Fibroblast of lung (primary cell): ENCODE data around the gene ZZZ3.

Source experiments
- EZH2 ChIP-seq: IDR thresholded peaks from 2 replicates; pipeline ENCODE4 v1.5.1; 2012; ENCODE audit warnings: low read length, control low read depth, mild to moderate bottlenecking; ENCODE audit errors: missing control alignments
- TF ChIP-seq, protein P1 (sequence below), 2 donors: IDR thresholded peaks in 1 of 2; conservative IDR thresholded peaks in 1 of 2; 1 replicate in 1 of 2; 2 replicates in 1 of 2; pipeline ENCODE4 v1.5.1; 2011 to 2012; ENCODE audit warnings: low read length in 2 of 2, control low read depth in 1 of 2, inconsistent platforms in 1 of 2, low read depth in 1 of 2, mild to moderate bottlenecking in 1 of 2

GRCh38 chr1:77643456-77643855 lies 39.0 kb downstream of the ZZZ3 start:
- TF ChIP-seq, protein P1, sequence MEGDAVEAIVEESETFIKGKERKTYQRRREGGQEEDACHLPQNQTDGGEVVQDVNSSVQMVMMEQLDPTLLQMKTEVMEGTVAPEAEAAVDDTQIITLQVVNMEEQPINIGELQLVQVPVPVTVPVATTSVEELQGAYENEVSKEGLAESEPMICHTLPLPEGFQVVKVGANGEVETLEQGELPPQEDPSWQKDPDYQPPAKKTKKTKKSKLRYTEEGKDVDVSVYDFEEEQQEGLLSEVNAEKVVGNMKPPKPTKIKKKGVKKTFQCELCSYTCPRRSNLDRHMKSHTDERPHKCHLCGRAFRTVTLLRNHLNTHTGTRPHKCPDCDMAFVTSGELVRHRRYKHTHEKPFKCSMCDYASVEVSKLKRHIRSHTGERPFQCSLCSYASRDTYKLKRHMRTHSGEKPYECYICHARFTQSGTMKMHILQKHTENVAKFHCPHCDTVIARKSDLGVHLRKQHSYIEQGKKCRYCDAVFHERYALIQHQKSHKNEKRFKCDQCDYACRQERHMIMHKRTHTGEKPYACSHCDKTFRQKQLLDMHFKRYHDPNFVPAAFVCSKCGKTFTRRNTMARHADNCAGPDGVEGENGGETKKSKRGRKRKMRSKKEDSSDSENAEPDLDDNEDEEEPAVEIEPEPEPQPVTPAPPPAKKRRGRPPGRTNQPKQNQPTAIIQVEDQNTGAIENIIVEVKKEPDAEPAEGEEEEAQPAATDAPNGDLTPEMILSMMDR (conservative IDR thresholded peaks at IDR 0.05 in 1 of 2, IDR thresholded peaks at IDR 0.05 in 1 of 2; ENCODE audit: low read depth in 1 of 2, low read length in 2 of 2): no peak
- no peak for TF ChIP-seq EZH2
